GM20431 (cell line): ENCODE results near the gene PRUNE2.

ENCODE experiments used
- in situ Hi-C: fragments of 300-500 bp; cut with MseI, MboI; formaldehyde crosslinking; loops from one replicate; pipeline ENCODE4 v1.15.0; 2020; ENCODE audit warnings: low sequenced_read_pairs; ENCODE audit not compliant: unreplicated experiment

The PRUNE2 gene

DNA sequence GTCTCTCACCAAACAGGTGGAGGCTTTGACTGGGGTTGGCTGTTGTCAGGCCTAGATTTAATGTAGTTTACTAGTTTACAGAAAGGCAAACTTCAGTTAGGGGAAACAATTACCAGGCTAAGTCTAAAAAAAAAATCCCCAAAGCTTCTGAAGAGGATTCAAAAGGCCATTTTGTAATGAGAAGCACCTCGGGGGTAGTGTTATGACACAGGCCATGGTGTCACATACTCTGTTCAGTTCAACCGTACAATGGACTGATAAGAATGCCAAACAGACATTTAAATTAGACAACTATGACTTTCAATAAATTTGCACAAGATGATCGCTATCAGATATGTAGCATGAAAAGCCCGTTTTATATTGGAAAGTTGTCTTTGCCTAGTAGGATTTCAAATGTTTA lies 261.7 kb downstream of the PRUNE2 start:
- in situ Hi-C loops, result no loop called here

DNA sequence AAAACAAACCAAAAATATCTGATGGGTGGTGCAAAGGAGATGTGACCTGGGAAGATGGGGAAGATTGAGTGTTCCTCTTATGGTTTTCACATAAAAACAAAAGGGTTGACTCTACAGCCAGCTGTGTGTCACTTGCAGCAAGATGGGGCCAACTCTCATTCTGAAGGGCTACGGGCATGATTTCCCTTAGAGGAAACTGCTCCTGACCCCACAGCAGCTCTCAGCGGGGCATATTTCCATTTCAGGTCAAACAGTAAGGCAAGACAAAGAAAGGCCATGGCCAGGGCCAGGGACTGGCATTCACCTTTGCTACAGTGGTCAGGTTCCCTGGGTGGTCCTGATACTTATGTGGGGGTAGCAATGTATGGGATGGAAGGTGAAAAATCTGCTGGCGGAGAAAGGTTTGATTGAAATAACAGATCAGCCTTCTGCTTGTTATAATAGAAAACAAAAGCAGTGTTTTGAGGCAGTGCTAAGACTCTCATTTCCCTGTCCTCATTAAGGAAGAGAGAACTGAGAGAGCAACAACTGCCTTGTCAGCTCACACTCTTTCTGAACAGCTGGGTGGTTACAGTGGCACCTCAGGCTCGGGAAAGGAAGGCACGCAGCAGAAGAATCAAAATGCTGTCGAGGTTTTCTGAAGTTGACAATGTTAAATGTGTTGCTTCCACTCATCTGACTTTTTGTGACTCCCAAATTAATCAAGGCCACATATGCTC lies 262.4 kb downstream of the PRUNE2 start:
- in situ Hi-C loops, result no loop called here

DNA sequence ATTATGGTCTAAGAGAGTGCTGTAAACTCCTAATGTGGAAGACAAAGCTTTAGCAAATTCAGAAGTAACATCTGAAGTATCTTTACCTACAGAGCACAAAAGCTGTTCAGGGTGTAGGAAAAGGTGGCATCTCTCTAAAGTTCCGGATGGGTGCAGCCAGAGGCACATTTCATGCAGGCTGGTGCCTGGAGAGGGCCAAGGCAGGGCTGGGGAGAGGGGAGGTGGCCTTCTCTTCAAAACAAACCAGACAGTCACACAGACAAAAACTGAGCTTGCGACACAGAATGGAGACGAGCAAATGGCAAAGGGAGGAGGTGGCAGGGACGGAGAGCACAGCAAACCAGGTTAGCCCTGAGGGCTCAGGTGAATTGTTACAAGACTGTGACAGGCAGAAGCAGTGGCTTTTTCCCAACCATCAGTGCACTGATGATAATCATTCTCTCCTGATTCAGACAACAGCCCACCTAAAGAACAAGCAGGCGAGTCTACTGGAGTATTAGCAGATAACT lies 263.2 kb downstream of the PRUNE2 start:
- in situ Hi-C loops, result no loop called here

DNA sequence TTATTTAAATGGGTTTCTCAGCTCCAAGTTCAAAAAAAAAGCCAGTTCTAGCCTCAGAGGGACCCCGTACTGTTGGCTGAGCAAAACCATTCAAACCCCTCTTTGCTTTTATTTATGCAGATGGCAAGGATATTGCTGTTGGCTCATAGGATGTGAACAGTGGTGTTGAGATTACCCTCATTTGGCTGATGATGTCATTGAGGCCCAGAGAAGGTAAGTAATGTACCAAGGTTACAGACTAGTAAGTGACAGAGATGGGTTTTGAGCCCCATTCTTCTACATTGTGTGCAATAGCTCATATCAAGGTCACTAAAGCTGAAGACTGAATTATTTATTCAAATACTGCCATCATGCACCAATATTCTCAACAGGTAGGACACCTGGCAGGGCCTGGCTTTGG lies 263.8 kb downstream of the PRUNE2 start:
- in situ Hi-C loops, result no loop called here

DNA sequence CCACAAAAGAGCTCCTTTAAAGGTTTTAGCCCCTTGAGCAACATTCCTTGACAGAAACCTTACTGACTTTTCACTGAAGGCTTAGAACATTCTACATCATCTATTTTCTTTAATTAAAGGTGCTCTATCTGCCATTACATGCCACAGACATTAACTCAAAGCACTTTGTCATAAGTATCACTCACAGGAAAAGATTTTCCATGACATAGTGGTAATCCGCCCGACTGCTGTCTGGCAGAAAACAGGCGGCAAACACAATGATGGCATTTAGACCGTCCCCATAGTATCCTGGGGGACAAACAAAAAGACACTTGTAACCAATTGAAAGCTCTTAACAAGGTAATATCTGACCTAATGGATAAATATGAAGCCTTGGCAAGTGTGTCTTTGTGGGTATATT lies 267.9 kb downstream of the PRUNE2 start:
- in situ Hi-C loops, result no loop called here

DNA sequence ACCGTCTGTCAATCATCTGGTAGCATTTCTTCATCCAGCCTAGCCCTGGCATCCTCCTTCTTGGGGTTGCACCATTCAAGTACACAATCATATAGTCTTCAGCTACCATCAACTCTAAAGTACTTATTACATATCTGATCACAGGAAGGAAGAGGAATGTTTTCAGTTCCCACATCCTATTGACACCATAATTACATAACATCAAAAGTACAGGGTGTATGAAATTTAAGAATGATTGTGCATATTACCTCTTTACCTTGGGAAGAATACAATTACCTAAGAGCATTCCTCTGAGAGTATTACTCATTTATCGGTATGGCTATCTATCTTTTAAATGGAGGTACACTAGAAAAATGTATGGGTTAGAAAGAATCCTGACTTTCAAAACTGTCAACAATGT lies 268.5 kb downstream of the PRUNE2 start:
- in situ Hi-C loops, result no loop called here

DNA sequence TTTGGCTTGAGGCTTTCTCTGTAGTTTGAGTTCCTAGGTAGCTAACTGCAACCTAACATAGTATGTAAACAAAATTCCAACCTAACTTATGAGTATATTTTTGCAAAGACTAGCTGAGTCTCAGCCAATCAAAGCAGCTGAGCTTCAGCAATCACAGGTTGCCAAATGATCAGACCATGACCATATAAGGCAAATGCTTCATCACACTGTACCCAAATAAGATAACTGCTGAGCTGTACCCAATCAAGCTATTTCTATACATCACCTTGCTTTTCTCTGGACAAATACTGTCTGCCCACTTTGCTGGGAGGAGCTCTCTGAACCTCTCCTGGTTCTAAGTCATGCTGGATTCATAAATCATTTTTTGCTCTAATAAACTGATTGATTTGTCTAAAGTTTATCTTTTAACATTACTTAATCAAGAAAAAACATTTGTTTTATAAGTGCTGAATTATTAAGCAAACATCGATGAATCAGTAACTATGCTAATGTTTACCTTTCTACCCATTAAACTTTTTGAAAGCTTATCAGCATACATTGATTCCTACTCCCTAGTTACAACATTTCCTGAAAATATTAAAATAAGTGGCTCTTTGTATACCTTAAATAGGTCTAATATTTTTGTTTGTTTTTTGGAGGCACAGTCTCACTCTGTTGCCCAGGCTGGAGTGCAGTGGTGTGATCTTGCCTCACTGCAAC lies 271.4 kb downstream of the PRUNE2 start:
- in situ Hi-C loops, result no loop called here

DNA sequence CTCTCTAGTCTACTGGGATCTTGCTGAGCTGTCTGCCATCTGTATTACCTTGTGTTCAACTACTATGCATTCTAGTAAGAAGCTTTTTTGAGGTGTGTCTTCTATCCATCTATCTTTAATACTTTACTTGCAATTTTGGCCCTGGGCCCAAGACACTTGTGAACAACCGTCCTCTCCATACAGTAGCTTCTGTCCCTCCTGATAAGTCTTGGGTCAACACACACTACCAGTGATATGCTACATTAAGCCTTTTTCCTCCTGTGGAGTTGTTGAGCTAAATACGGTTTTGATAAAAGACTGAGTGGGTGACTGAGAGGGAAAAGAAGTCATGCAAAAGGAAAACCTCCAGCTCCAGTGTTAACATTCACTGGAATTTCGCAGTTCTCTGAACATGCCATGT lies 275.0 kb downstream of the PRUNE2 start:
- in situ Hi-C loops, result no loop called here

DNA sequence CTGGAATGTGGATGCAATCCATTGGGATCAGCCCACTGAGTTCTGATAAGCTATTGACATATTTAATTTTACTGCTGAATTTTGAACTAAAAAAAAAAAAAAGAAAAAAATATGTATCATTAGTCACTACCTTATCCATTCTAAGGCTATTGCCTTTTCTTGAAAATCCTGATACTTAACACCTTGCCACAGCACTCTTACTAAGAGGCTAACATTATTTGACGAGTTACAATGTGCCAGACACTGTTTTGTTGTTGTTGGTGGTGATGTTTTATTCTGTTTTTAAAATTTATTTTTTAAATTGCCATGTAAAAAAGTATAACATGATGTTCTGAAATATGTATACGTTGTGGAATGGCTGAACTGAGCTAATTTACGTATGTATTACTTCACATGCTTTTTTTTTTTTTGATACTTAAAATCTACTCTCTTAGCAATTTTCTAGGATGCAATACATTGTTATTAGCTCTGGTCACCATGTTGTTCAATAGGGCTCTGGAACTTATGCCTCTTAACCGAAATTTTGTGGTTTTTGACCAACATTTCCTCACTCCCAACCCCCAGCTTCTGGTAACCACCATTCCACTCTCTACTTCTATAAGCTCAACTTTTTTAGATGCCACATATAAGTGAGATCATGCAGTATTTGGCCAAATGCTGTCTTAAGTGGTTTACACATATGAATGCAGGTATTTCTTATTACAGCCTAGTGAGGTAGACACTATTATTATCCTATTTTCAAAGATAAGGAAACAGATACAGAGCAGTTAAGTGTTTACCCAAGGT lies 276.5 kb downstream of the PRUNE2 start:
- in situ Hi-C loops, result no loop called here

DNA sequence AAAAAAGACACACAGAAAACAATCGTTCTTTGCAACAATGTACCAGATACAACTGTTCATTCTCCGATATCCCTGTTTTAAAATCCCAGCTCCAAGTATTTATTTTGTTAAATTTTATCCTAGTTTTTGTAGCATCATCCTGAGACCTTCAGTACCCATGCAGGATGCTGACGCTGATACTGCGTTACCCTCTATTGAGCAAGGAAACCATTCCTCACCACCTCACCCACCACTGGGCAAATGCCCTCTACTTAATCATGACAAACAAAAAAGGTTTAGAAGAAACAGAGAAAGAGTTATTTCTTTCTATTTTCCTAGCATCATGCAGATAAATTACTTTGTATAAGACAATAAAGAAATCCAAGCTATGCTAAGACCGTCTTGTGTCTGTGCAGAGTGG lies 277.8 kb downstream of the PRUNE2 start:
- in situ Hi-C loops, result no loop called here

DNA sequence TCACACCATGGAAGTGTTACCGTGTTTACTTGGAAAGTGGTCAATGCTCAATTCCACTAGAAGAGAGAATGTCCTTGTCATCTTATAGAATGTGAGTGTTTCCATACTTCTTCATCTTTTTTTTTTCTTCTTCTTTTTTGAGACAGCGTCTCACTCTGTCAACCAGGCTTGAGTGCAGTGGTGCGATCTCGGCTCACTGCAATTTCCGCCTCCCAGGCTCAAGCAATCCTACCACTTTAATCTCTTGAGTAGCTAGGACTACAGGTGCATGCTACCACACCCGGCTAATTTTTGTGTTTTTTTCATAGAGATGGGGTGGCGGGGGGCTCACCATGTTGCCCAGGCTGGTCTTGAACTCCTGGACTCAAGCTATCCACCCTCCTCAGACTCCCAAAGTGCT lies 278.9 kb downstream of the PRUNE2 start:
- in situ Hi-C loops, result no loop called here

DNA sequence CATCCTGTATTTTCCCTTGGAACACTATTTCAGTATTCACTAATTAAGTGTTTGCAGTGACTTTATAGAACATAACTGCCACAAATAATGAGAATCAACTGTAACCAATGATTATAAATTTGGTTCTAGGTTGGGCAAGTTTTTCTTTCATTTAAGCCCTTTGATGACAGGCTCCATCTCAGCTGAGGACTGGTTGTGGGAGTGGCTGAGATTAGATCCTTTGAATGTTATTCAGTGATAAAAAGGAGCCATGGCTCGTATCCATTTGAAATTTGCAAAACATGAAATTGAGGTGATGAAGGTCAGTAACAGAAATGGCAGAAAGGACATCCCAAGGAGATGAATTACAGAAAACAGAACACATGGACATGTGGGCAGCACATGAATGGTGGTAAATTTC lies 279.8 kb downstream of the PRUNE2 start:
- in situ Hi-C loops, result no loop called here

DNA sequence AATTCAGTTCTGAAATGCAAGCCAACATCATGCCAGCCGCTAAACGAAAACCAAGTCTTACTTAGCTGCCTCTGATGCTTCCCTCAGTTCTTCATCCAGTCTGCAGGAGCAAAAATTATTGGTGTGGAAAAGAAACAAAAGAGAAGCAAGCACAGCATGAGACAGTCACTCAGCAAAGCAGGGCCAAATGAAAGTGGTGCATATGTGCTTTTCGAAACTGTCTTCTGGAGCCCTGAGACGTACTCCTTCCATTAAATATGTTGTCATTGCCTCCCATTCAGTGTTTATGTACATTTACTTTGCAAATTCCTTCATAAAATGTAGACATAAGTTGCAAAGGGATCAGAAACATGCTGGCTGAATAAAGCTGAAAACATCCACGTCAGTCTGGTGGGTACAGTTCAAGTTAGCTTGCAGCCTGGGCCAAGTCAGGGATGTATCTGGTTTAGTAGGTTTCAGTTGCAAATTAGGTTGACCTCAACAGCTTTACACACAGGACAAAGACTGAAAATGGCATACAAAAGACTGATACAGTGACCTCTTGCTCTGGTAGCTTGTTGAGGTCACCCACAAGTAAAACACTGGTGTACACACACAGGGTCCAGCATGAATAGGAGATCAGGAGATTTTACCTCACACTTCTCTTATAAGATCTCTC lies 281.4 kb downstream of the PRUNE2 start:
- in situ Hi-C loops, result no loop called here

DNA sequence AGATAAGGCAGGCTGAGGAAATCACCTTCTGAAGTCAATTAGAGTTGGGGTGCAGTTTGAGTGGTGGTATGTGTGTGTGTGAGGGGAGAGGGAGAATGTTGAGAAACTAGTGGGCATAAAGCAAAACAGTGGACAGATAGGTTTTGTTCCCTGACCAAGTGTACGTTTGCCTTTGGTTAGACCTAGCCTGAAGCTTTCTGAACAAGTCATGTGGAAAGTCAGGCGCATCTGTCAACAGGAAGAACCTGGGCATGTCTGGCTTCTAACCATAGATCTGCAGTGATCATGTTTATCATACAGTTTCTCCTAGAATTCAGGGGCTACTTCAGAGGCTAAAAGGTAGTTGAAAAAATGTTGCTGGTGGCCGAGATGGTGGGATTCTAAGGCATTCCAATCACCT lies 284.9 kb downstream of the PRUNE2 start:
- in situ Hi-C loops, result no loop called here

DNA sequence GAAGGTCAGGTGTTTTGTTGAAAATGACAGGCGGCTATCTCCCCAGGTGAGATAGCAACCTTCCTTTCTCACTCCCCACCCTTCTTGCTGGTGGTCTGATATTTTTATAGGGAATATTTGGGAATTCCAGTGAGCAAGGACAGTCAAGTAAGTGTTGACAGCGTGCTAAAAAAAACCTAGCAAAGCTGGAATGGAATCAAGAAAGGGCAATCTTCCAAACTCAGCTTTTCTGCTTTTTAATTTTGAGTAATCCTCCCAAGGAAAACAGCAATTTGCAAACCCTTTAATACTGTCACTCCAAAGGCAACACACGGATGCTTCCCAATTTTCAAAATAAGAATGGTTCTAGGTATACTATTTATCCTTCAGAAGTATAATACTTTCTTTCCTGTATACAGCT lies 285.3 kb downstream of the PRUNE2 start:
- in situ Hi-C loops, result no loop called here

DNA sequence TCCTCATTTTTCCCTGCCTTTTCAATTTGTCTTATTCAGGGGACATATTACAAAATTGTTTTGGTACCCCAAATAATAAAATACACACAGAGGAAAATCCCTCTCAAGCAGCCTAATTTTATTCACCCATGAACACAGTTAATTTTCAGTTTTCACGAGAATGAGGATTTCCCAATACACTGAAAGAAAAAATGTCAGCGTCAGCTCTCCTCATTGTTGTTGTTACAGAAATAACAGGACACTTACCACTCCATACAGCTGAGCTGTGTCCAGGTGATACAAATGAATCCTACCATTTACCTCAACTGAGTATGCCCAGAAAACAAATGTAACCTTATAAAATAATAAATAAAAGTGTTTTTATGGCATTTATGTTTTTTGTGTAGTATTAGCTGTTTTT lies 286.3 kb downstream of the PRUNE2 start:
- in situ Hi-C loops, result no loop called here

DNA sequence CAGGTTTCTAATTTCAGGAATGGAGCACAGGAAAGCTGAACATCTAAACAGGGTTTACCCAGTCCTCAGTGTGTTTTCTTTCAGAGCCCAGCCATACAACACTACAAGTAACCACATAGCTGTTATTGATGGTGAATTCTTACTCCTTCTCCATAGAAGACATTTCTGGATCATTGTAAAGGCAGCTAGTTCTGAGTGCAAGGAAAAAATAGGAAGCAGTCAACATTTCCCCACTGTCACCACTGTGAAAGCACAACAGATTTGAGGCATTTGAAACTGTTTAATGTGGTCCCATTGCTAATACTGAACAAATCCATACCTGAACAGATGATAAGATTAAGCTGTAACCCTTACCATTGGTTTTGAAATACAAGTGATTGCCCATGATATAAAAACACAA lies 286.7 kb downstream of the PRUNE2 start:
- in situ Hi-C loops, result no loop called here

DNA sequence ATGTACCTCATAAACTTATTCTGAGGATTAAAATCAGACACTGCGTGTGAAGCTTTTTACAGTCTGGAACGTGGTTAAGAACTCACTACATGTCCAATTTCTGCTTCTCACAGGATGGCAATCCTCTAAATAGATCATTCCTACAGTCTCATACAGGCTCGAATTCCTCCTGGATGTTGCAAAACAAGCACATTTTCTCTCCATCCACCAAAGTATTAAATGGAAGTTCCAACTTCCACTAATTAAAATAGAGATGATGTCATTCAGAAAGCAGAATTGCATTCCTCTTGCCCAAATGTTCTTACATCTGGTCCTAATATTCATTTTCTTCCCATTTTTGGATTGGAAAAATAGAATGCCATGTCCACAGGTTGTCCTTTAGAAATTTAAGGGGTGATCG lies 287.2 kb downstream of the PRUNE2 start:
- in situ Hi-C loops, result no loop called here

DNA sequence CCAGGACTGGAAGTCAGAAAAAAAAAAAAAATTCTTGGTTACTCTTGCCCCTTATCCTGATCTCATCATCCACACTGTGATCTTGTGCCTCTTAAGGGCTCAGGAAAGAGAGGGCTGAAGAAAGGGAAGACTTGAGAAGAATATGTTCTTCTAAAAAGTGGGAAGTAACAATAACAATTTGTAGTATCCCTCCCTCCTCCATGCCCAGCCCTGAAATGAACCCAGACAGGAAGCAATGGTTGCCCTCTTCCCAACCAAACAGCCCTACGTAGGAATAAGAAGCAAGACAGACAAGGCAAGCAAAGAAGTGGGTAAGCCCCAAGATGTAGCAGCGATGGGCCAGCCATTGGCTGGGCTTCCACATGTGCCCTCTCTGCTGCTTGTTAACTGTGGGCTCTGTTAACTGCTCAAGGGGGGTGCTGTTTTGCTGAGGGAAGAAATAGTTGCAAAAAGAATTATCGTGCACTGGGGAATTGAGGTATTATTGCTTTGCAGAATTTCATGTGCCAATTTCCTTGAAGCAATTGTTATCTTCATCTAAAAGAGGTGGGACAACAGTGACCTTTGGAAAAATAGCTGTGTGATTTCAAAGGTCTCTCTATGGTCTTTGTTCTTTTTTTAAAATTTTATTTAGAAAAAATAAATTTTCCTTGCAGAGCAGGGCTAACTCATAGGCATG lies 288.3 kb downstream of the PRUNE2 start:
- in situ Hi-C loops, result no loop called here

DNA sequence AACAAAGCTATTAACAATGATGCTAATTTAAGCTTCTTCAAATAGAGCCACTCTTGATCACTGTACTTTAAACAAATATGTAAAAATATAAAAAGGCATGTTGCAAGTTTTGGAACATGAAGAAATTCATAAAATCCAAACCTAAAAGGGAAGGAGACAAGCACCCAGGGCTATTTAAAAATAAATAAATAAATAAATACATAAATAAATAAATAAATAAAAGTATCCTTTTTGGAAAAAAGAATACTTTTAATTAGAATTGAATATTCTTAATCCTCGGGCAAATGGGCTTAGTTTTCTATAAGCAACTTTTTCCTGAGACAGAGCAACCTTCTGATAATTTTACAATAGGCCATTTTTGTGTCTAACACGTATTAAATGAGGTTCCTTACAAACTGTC lies 289.1 kb downstream of the PRUNE2 start:
- in situ Hi-C loops, result no loop called here
